Measurements from ENCODE around the gene TBC1D22A. TPM values are rescaled to one million over a fixed set of nuclear protein-coding genes. Genes with fewer than 3 reads are reported as not detected.

TBC1D22A gene
- total RNA-seq, 1 experiment from 2014 or later = 14.3 TPM

GRCh38 chr22:46830841-46831240 is 68.4 kb downstream of the TBC1D22A start:
- H3K4me1 ChIP-seq (ENCODE audit: insufficient read depth, low read length) = peaks cover 43% of the 10 kb centered on the region
- peak overlapping the region; percentile 88; the same call in 1 of the 2 replicates for H3K9ac ChIP-seq (ENCODE audit: low read length)
- ChIA-PET CTCF (no interaction called here), POLR2A (ENCODE audit: unreplicated experiment) (no interaction called here)
- BruUV-seq (replicated peaks) = no TSS peak
- no peak for ATAC-seq
- no peaks in the 10 kb centered on the region for H3K9me2 ChIP-seq (replicated peaks; ENCODE audit: low read length)
- H3K27me3 ChIP-seq (ENCODE audit: low read length) = no peaks in the 10 kb centered on the region
- DNase-seq = peak; percentile 35
- intact Hi-C loops (cut with micrococcal nuclease) = no loop called here
- H3K27ac ChIP-seq (ENCODE audit: low read length) = peak overlapping the region; percentile 99
- H3K36me3 ChIP-seq (ENCODE audit: low read depth, low read length) = peaks cover 9% of the 10 kb centered on the region; the same call in 1 of the 2 replicates
- H3K4me3 ChIP-seq (ENCODE audit: low read length) = no peak overlapping the region
- H4K20me1 ChIP-seq (ENCODE audit: low read length) = no peaks in the 10 kb centered on the region
- 0 out of 2 replicates have a peak, but pooled peaks cover 6% of the 10 kb centered on the region for H3K9me3 ChIP-seq (ENCODE audit: low read length)
- TF ChIP-seq EZH2phosphoT487 (IDR thresholded peaks at IDR 0.05; ENCODE audit: borderline replicate concordance, low read length) (no peak), CTCF (conservative IDR thresholded peaks at IDR 0.05; ENCODE audit: low read depth, low read length) (no peak), EZH2 (IDR thresholded peaks at IDR 0.05; ENCODE audit: low read length, unreplicated experiment) (no peak)
- peaks cover 37% of the 10 kb centered on the region for H3K79me2 ChIP-seq (ENCODE audit: low read length)
- peaks cover 17% of the 10 kb centered on the region for H3F3A ChIP-seq (ENCODE audit: low read length, unreplicated experiment)
- H2AFZ ChIP-seq (ENCODE audit: low read length) = no peak overlapping the region
- peak overlapping the region; percentile 86 for H3K4me2 ChIP-seq (ENCODE audit: low read length)

GRCh38 chr22:46833228-46833627 is 70.8 kb downstream of the TBC1D22A start:
- 0 out of 2 replicates have a peak, but pooled peaks cover 6% of the 10 kb centered on the region for H3K9me3 ChIP-seq (ENCODE audit: low read length)
- no TSS peak for BruUV-seq (replicated peaks)
- peaks cover 9% of the 10 kb centered on the region; the same call in 1 of the 2 replicates for H3K36me3 ChIP-seq (ENCODE audit: low read depth, low read length)
- H3K27me3 ChIP-seq (ENCODE audit: low read length) = no peaks in the 10 kb centered on the region
- H3K79me2 ChIP-seq (ENCODE audit: low read length) = peaks cover 23% of the 10 kb centered on the region
- H3K27ac ChIP-seq (ENCODE audit: low read length) = no peak overlapping the region
- DNase-seq = no peak
- TF ChIP-seq CTCF (conservative IDR thresholded peaks at IDR 0.05; ENCODE audit: low read depth, low read length) (peak; percentile 32; the same call in 1 of the 2 replicates), EZH2 (IDR thresholded peaks at IDR 0.05; ENCODE audit: low read length, unreplicated experiment) (no peak)
- H3K4me1 ChIP-seq (ENCODE audit: insufficient read depth, low read length) = peaks cover 32% of the 10 kb centered on the region
- POLR2A ChIA-PET (ENCODE audit: unreplicated experiment) = no interaction called here
- intact Hi-C loops (cut with micrococcal nuclease) = no loop called here
- H3K9me2 ChIP-seq (replicated peaks; ENCODE audit: low read length) = no peaks in the 10 kb centered on the region
- CTCF ChIA-PET = no interaction called here
- peaks cover 11% of the 10 kb centered on the region for H3F3A ChIP-seq (ENCODE audit: low read length, unreplicated experiment)
- H3K9ac ChIP-seq (ENCODE audit: low read length) = no peak overlapping the region
- H4K20me1 ChIP-seq (ENCODE audit: low read length) = no peaks in the 10 kb centered on the region
- H3K4me3 ChIP-seq (ENCODE audit: low read length) = no peak overlapping the region
- H3K4me2 ChIP-seq (ENCODE audit: low read length) = no peak overlapping the region
- H2AFZ ChIP-seq (ENCODE audit: low read length) = no peak overlapping the region
- ATAC-seq = no peak

GRCh38 chr22:46834021-46834737 is 71.7 kb downstream of the TBC1D22A start:
- BruUV-seq (replicated peaks) = no TSS peak
- ChIA-PET POLR2A (ENCODE audit: unreplicated experiment) (no interaction called here), CTCF (no interaction called here)
- no peak overlapping the region for H3K4me2 ChIP-seq (ENCODE audit: low read length)
- H3K79me2 ChIP-seq (ENCODE audit: low read length) = peaks cover 23% of the 10 kb centered on the region
- peaks cover 9% of the 10 kb centered on the region; the same call in 1 of the 2 replicates for H3K36me3 ChIP-seq (ENCODE audit: low read depth, low read length)
- H3K9me3 ChIP-seq (ENCODE audit: low read length) = 0 out of 2 replicates have a peak, but pooled peaks cover 6% of the 10 kb centered on the region
- DNase-seq (no peak), ATAC-seq (no peak)
- H3K9ac ChIP-seq (ENCODE audit: low read length) = no peak overlapping the region
- H3K4me1 ChIP-seq (ENCODE audit: insufficient read depth, low read length) = peaks cover 23% of the 10 kb centered on the region
- no peak overlapping the region for H2AFZ ChIP-seq (ENCODE audit: low read length)
- H4K20me1 ChIP-seq (ENCODE audit: low read length) = no peaks in the 10 kb centered on the region
- H3K27ac ChIP-seq (ENCODE audit: low read length) = no peak overlapping the region
- intact Hi-C loops (cut with micrococcal nuclease) = no loop called here
- no peaks in the 10 kb centered on the region for H3K9me2 ChIP-seq (replicated peaks; ENCODE audit: low read length)
- TF ChIP-seq EZH2 (IDR thresholded peaks at IDR 0.05; ENCODE audit: low read length, unreplicated experiment) = no peak
- no peak for TF ChIP-seq CTCF (conservative IDR thresholded peaks at IDR 0.05; ENCODE audit: low read depth, low read length)
- TF ChIP-seq EZH2phosphoT487 (IDR thresholded peaks at IDR 0.05; ENCODE audit: borderline replicate concordance, low read length) = no peak
- H3K27me3 ChIP-seq (ENCODE audit: low read length) = no peaks in the 10 kb centered on the region
- H3K4me3 ChIP-seq (ENCODE audit: low read length) = no peak overlapping the region
- H3F3A ChIP-seq (ENCODE audit: low read length, unreplicated experiment) = peaks cover 3% of the 10 kb centered on the region

Measured in PC-3 (cell line).